Measurements from ENCODE around the gene MRC1.

MRC1 gene

DNA sequence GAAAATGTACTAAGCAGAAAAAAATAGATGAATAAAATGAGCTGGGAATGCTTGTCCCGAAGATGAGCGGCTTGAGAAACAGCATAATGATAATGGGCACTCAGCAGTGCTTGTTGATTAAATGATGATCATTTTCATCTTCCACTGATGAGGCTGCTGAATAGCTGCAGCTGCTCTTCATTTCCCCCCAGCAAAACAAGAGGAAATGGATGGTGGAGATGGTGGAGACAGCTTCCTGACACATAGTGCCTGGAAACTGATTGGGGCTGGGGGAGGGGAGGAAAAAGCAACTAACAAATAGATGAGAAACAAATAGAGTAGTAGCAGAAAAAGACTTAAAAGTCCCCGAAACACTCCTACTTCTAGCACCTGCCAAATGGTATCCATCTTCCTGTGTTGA lies 41.4 kb downstream of the MRC1 start:
- Histone ChIP-seq H3K79me2 (ENCODE audit: insufficient read depth, low read length) (no peaks in the 10 kb centered on the region), H3K4me2 (ENCODE audit: low read depth, low read length, poor library complexity, severe bottlenecking) (peak overlapping the region; percentile 61), H2AFZ (ENCODE audit: low read length) (no peak overlapping the region; the same call in 1 of the 2 replicates), H3K36me3 (ENCODE audit: insufficient read depth, low read length) (no peaks in the 10 kb centered on the region), H3K4me3 (ENCODE audit: low read length, poor library complexity, severe bottlenecking) (peak overlapping the region; percentile 29), H3K4me1 (ENCODE audit: insufficient read depth, low read length, poor library complexity, severe bottlenecking) (peaks cover 20% of the 10 kb centered on the region), H3K9ac (ENCODE audit: low read depth, low read length, poor library complexity, severe bottlenecking) (no peak overlapping the region), H3K27me3 (ENCODE audit: insufficient read depth, low read length, poor library complexity, severe bottlenecking) (no peaks in the 10 kb centered on the region), H3K9me2 (replicated peaks; ENCODE audit: low read depth, low read length) (no peaks in the 10 kb centered on the region), H4K20me1 (ENCODE audit: insufficient read depth, low read length, poor library complexity, severe bottlenecking) (no peaks in the 10 kb centered on the region), H3F3A (ENCODE audit: low read depth) (no peaks in the 10 kb centered on the region), H3K9me3 (ENCODE audit: insufficient read depth, low read depth, low read length) (no peaks in the 10 kb centered on the region)
- TF ChIP-seq CTCF (conservative IDR thresholded peaks at IDR 0.05; ENCODE audit: low read length): no peak
- TF ChIP-seq EZH2phosphoT487 (IDR thresholded peaks at IDR 0.05; ENCODE audit: borderline replicate concordance): no peak

GRCh38 chr10:17851611-17852010 lies 42.5 kb downstream of the MRC1 start:
- Histone ChIP-seq H3K27me3 (ENCODE audit: insufficient read depth, low read length, poor library complexity, severe bottlenecking) (no peaks in the 10 kb centered on the region), H3K9ac (ENCODE audit: low read depth, low read length, poor library complexity, severe bottlenecking) (no peak overlapping the region), H4K20me1 (ENCODE audit: insufficient read depth, low read length, poor library complexity, severe bottlenecking) (no peaks in the 10 kb centered on the region), H3K4me3 (ENCODE audit: low read length, poor library complexity, severe bottlenecking) (no peak overlapping the region), H3K9me2 (replicated peaks; ENCODE audit: low read depth, low read length) (no peaks in the 10 kb centered on the region), H3K4me1 (ENCODE audit: insufficient read depth, low read length, poor library complexity, severe bottlenecking) (peaks cover 20% of the 10 kb centered on the region), H2AFZ (ENCODE audit: low read length) (peak overlapping the region; percentile 54; the same call in 1 of the 2 replicates), H3F3A (ENCODE audit: low read depth) (no peaks in the 10 kb centered on the region), H3K36me3 (ENCODE audit: insufficient read depth, low read length) (no peaks in the 10 kb centered on the region), H3K4me2 (ENCODE audit: low read depth, low read length, poor library complexity, severe bottlenecking) (no peak overlapping the region), H3K9me3 (ENCODE audit: insufficient read depth, low read depth, low read length) (no peaks in the 10 kb centered on the region), H3K79me2 (ENCODE audit: insufficient read depth, low read length) (no peaks in the 10 kb centered on the region)
- no peak for TF ChIP-seq EZH2phosphoT487 (IDR thresholded peaks at IDR 0.05; ENCODE audit: borderline replicate concordance)

- TF ChIP-seq CTCF (conservative IDR thresholded peaks at IDR 0.05; ENCODE audit: low read length) (no peak), EZH2phosphoT487 (IDR thresholded peaks at IDR 0.05; ENCODE audit: borderline replicate concordance) (no peak)
- Histone ChIP-seq H4K20me1 (ENCODE audit: insufficient read depth, low read length, poor library complexity, severe bottlenecking) (no peaks in the 10 kb centered on the region), H3K4me1 (ENCODE audit: insufficient read depth, low read length, poor library complexity, severe bottlenecking) (peaks cover 20% of the 10 kb centered on the region), H3K36me3 (ENCODE audit: insufficient read depth, low read length) (no peaks in the 10 kb centered on the region), H3F3A (ENCODE audit: low read depth) (no peaks in the 10 kb centered on the region), H3K9ac (ENCODE audit: low read depth, low read length, poor library complexity, severe bottlenecking) (no peak overlapping the region), H3K27me3 (ENCODE audit: insufficient read depth, low read length, poor library complexity, severe bottlenecking) (no peaks in the 10 kb centered on the region), H3K79me2 (ENCODE audit: insufficient read depth, low read length) (no peaks in the 10 kb centered on the region), H3K4me2 (ENCODE audit: low read depth, low read length, poor library complexity, severe bottlenecking) (no peak overlapping the region), H3K9me3 (ENCODE audit: insufficient read depth, low read depth, low read length) (no peaks in the 10 kb centered on the region), H3K4me3 (ENCODE audit: low read length, poor library complexity, severe bottlenecking) (no peak overlapping the region), H3K9me2 (replicated peaks; ENCODE audit: low read depth, low read length) (no peaks in the 10 kb centered on the region), H2AFZ (ENCODE audit: low read length) (no peak overlapping the region)
Measured at GRCh38 chr10:17854044-17854652, 45.0 kb downstream of the MRC1 start.

GRCh38 chr10:17857040-17857439 lies 47.9 kb downstream of the MRC1 start:
- Histone ChIP-seq H3K4me1 (ENCODE audit: insufficient read depth, low read length, poor library complexity, severe bottlenecking) (no peaks in the 10 kb centered on the region), H3K4me2 (ENCODE audit: low read depth, low read length, poor library complexity, severe bottlenecking) (no peak overlapping the region), H3K27me3 (ENCODE audit: insufficient read depth, low read length, poor library complexity, severe bottlenecking) (no peaks in the 10 kb centered on the region), H3K36me3 (ENCODE audit: insufficient read depth, low read length) (no peaks in the 10 kb centered on the region), H3K9me2 (replicated peaks; ENCODE audit: low read depth, low read length) (no peaks in the 10 kb centered on the region), H3K9me3 (ENCODE audit: insufficient read depth, low read depth, low read length) (no peaks in the 10 kb centered on the region), H3K9ac (ENCODE audit: low read depth, low read length, poor library complexity, severe bottlenecking) (no peak overlapping the region), H2AFZ (ENCODE audit: low read length) (no peak overlapping the region), H3K4me3 (ENCODE audit: low read length, poor library complexity, severe bottlenecking) (no peak overlapping the region), H3F3A (ENCODE audit: low read depth) (no peaks in the 10 kb centered on the region), H3K79me2 (ENCODE audit: insufficient read depth, low read length) (no peaks in the 10 kb centered on the region), H4K20me1 (ENCODE audit: insufficient read depth, low read length, poor library complexity, severe bottlenecking) (no peaks in the 10 kb centered on the region)
- TF ChIP-seq EZH2phosphoT487 (IDR thresholded peaks at IDR 0.05; ENCODE audit: borderline replicate concordance) (no peak), CTCF (conservative IDR thresholded peaks at IDR 0.05; ENCODE audit: low read length) (no peak)

Measured in Loucy (cell line).